ENCODE data around the gene GNAT1.

The GNAT1 gene

GRCh38 chr3:50182533-50183099, 8.8 kb upstream of the GNAT1 start:
- Histone ChIP-seq H3K9ac (ENCODE audit: insufficient read length, low read depth) (no peak overlapping the region), H3K4me3 (ENCODE audit: insufficient read length, low read depth) (no peak overlapping the region), H3K9me3 (ENCODE audit: insufficient read depth, low read length) (no peaks in the 10 kb centered on the region), H3K36me3 (ENCODE audit: insufficient read depth, insufficient read length, low read length) (peaks cover 39% of the 10 kb centered on the region), H3K27me3 (ENCODE audit: insufficient read depth, insufficient read length) (no peaks in the 10 kb centered on the region), H3K4me1 (ENCODE audit: insufficient read depth, insufficient read length) (no peaks in the 10 kb centered on the region)
- DNase-seq (ENCODE audit: low read depth, low spot score): no peak
- TF ChIP-seq ZNF274 (IDR thresholded peaks at IDR 0.05; ENCODE audit: low read depth, low read length) (no peak), SUZ12 (IDR thresholded peaks at IDR 0.05; ENCODE audit: extremely low read depth, insufficient read depth, insufficient read length) (no peak), YY1 (IDR thresholded peaks at IDR 0.05; ENCODE audit: insufficient read depth, insufficient read length) (no peak)

- H3K36me3 ChIP-seq (ENCODE audit: insufficient read depth, insufficient read length, low read length): peaks cover 46% of the 10 kb centered on the region
- H3K9ac ChIP-seq (ENCODE audit: insufficient read length, low read depth): no peak overlapping the region
- H3K27me3 ChIP-seq (ENCODE audit: insufficient read depth, insufficient read length): no peaks in the 10 kb centered on the region
- TF ChIP-seq ZNF274 (IDR thresholded peaks at IDR 0.05; ENCODE audit: low read depth, low read length) (no peak), YY1 (IDR thresholded peaks at IDR 0.05; ENCODE audit: insufficient read depth, insufficient read length) (no peak), SUZ12 (IDR thresholded peaks at IDR 0.05; ENCODE audit: extremely low read depth, insufficient read depth, insufficient read length) (no peak)
- no peaks in the 10 kb centered on the region for H3K4me1 ChIP-seq (ENCODE audit: insufficient read depth, insufficient read length)
- H3K9me3 ChIP-seq (ENCODE audit: insufficient read depth, low read length): no peaks in the 10 kb centered on the region
- no peak for DNase-seq (ENCODE audit: low read depth, low spot score)
- H3K4me3 ChIP-seq (ENCODE audit: insufficient read length, low read depth): no peak overlapping the region
These were observed 7.7 kb upstream of the GNAT1 start for GRCh38 chr3:50183755-50184154.

- H3K27me3 ChIP-seq (ENCODE audit: insufficient read depth, insufficient read length): no peaks in the 10 kb centered on the region
- TF ChIP-seq ZNF274 (IDR thresholded peaks at IDR 0.05; ENCODE audit: low read depth, low read length) (no peak), YY1 (IDR thresholded peaks at IDR 0.05; ENCODE audit: insufficient read depth, insufficient read length) (no peak)
- H3K4me3 ChIP-seq (ENCODE audit: insufficient read length, low read depth): no peak overlapping the region
- no peak overlapping the region for H3K9ac ChIP-seq (ENCODE audit: insufficient read length, low read depth)
- DNase-seq (ENCODE audit: low read depth, low spot score): no peak
- H3K36me3 ChIP-seq (ENCODE audit: insufficient read depth, insufficient read length, low read length): peaks cover 46% of the 10 kb centered on the region
- no peaks in the 10 kb centered on the region for H3K9me3 ChIP-seq (ENCODE audit: insufficient read depth, low read length)
- H3K4me1 ChIP-seq (ENCODE audit: insufficient read depth, insufficient read length): peaks cover 4% of the 10 kb centered on the region
These were observed 7.0 kb upstream of the GNAT1 start for GRCh38 chr3:50184242-50184978.

- DNase-seq (ENCODE audit: low read depth, low spot score): no peak
- Histone ChIP-seq H3K9me3 (ENCODE audit: insufficient read depth, low read length) (no peaks in the 10 kb centered on the region), H3K4me3 (ENCODE audit: insufficient read length, low read depth) (no peak overlapping the region), H3K27me3 (ENCODE audit: insufficient read depth, insufficient read length) (no peaks in the 10 kb centered on the region), H3K36me3 (ENCODE audit: insufficient read depth, insufficient read length, low read length) (peaks cover 46% of the 10 kb centered on the region), H3K4me1 (ENCODE audit: insufficient read depth, insufficient read length) (peaks cover 4% of the 10 kb centered on the region), H3K9ac (ENCODE audit: insufficient read length, low read depth) (no peak overlapping the region)
- TF ChIP-seq ZNF274 (IDR thresholded peaks at IDR 0.05; ENCODE audit: low read depth, low read length) (no peak), SUZ12 (IDR thresholded peaks at IDR 0.05; ENCODE audit: extremely low read depth, insufficient read depth, insufficient read length) (no peak), YY1 (IDR thresholded peaks at IDR 0.05; ENCODE audit: insufficient read depth, insufficient read length) (no peak)
These were observed 6.2 kb upstream of the GNAT1 start for GRCh38 chr3:50185230-50185629.

GRCh38 chr3:50186096-50186495, 5.3 kb upstream of the GNAT1 start:
- H3K4me3 ChIP-seq (ENCODE audit: insufficient read length, low read depth): no peak overlapping the region

GRCh38 chr3:50187750-50188149, 3.7 kb upstream of the GNAT1 start:
- no peak overlapping the region for H3K4me3 ChIP-seq (ENCODE audit: insufficient read length, low read depth)
- TF ChIP-seq YY1 (IDR thresholded peaks at IDR 0.05; ENCODE audit: insufficient read depth, insufficient read length) (no peak), SUZ12 (IDR thresholded peaks at IDR 0.05; ENCODE audit: extremely low read depth, insufficient read depth, insufficient read length) (no peak), ZNF274 (IDR thresholded peaks at IDR 0.05; ENCODE audit: low read depth, low read length) (no peak)
- no peaks in the 10 kb centered on the region for H3K27me3 ChIP-seq (ENCODE audit: insufficient read depth, insufficient read length)
- H3K4me1 ChIP-seq (ENCODE audit: insufficient read depth, insufficient read length): peaks cover 6% of the 10 kb centered on the region
- H3K9ac ChIP-seq (ENCODE audit: insufficient read length, low read depth): no peak overlapping the region
- peaks cover 37% of the 10 kb centered on the region for H3K36me3 ChIP-seq (ENCODE audit: insufficient read depth, insufficient read length, low read length)
- DNase-seq (ENCODE audit: low read depth, low spot score): no peak
- H3K9me3 ChIP-seq (ENCODE audit: insufficient read depth, low read length): no peaks in the 10 kb centered on the region

More at GRCh38 chr3:50186096-50186495, 5.3 kb upstream of the GNAT1 start:
- peaks cover 6% of the 10 kb centered on the region for H3K4me1 ChIP-seq (ENCODE audit: insufficient read depth, insufficient read length)
- TF ChIP-seq ZNF274 (IDR thresholded peaks at IDR 0.05; ENCODE audit: low read depth, low read length): no peak
- no peak for TF ChIP-seq SUZ12 (IDR thresholded peaks at IDR 0.05; ENCODE audit: extremely low read depth, insufficient read depth, insufficient read length)
- no peak for TF ChIP-seq YY1 (IDR thresholded peaks at IDR 0.05; ENCODE audit: insufficient read depth, insufficient read length)
- peaks cover 46% of the 10 kb centered on the region for H3K36me3 ChIP-seq (ENCODE audit: insufficient read depth, insufficient read length, low read length)
- no peaks in the 10 kb centered on the region for H3K27me3 ChIP-seq (ENCODE audit: insufficient read depth, insufficient read length)
- no peaks in the 10 kb centered on the region for H3K9me3 ChIP-seq (ENCODE audit: insufficient read depth, low read length)
- H3K9ac ChIP-seq (ENCODE audit: insufficient read length, low read depth): no peak overlapping the region
- no peak for DNase-seq (ENCODE audit: low read depth, low spot score)

GRCh38 chr3:50189274-50189673, 2.1 kb upstream of the GNAT1 start:
- Histone ChIP-seq H3K9ac (ENCODE audit: insufficient read length, low read depth) (no peak overlapping the region), H3K9me3 (ENCODE audit: insufficient read depth, low read length) (no peaks in the 10 kb centered on the region), H3K27me3 (ENCODE audit: insufficient read depth, insufficient read length) (no peaks in the 10 kb centered on the region), H3K4me3 (ENCODE audit: insufficient read length, low read depth) (no peak overlapping the region), H3K4me1 (ENCODE audit: insufficient read depth, insufficient read length) (peaks cover 9% of the 10 kb centered on the region), H3K36me3 (ENCODE audit: insufficient read depth, insufficient read length, low read length) (peaks cover 27% of the 10 kb centered on the region)
- peak; percentile 72 for DNase-seq (ENCODE audit: low read depth, low spot score)
- TF ChIP-seq SUZ12 (IDR thresholded peaks at IDR 0.05; ENCODE audit: extremely low read depth, insufficient read depth, insufficient read length) (no peak), ZNF274 (IDR thresholded peaks at IDR 0.05; ENCODE audit: low read depth, low read length) (no peak), YY1 (IDR thresholded peaks at IDR 0.05; ENCODE audit: insufficient read depth, insufficient read length) (no peak)

Data from NT2/D1 (cell line).